Activated CD4-positive, alpha-beta T cell treated with anti-CD3 and anti-CD28 coated beads for 24 hours (primary cell): Measurements from ENCODE around the gene XBP1.
A peak's percentile ranks its signal among the peaks of the same experiment; 100 is the strongest.
"Not testable (repeated sequence)": the region's sequence is repeated elsewhere in the genome, so short reads cannot be mapped to it uniquely, and the experiment has no call there.

Experiments
- DNase-seq, 2 donors: peaks; one replicate each; pipeline ENCODE4 v3.0.0-alpha.2; 2020; ENCODE audit warnings: low read depth in 2 of 2

The XBP1 gene

DNA sequence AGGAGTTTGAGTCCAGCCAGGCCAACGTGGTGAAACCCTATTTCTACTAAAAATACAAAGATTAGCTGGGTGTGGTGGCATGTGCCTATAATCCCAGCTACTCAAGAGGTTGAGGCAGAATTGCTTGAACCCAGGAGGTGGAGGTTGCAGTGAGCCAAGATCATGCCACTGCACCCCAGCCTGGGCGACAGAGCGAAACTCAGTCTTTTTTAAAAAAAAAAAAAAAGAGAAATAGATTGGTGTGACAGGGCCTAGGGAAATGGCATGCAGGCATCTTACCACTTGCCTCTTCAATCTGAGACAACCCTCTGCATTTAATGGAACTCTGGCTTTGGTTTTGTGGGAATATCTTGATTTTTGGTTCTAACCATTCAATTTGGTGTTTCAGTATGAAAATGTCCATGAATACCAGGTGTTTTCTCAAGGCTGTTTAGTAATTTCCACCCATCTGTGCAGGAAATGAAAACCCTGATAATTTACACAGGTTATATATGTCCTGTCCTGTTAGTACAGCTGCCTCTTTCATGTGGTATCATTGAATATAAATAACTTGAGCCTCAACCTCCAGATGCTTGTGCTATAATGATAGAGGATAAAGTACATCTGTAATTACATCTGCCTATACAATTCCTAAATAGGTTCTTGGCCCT is 8.4 kb downstream of the XBP1 start:
- no peak for DNase-seq

DNA sequence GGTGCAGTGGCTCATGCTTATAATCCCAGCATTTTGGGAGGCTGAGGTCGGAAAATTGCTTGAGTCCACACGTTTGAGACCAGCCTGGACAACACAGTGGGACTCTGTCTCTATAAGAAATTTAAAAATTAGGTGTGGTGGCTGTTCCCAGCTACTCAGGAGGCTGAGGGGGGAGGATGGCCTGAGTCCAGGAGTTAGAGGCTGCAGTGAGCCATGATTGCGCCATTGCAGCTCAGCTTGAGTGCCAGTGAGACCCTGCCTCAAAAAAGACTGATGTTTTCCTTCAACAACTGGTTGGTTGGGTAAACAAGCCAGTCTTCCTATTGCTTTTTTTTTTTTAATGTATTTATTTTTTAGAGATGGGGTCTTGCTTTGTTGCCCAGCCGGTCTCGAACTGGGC is 9.2 kb downstream of the XBP1 start:
- no peak for DNase-seq

- DNase-seq: no peak
Measured at GRCh38 chr22:28788601-28789000, 11.8 kb downstream of the XBP1 start.

DNA sequence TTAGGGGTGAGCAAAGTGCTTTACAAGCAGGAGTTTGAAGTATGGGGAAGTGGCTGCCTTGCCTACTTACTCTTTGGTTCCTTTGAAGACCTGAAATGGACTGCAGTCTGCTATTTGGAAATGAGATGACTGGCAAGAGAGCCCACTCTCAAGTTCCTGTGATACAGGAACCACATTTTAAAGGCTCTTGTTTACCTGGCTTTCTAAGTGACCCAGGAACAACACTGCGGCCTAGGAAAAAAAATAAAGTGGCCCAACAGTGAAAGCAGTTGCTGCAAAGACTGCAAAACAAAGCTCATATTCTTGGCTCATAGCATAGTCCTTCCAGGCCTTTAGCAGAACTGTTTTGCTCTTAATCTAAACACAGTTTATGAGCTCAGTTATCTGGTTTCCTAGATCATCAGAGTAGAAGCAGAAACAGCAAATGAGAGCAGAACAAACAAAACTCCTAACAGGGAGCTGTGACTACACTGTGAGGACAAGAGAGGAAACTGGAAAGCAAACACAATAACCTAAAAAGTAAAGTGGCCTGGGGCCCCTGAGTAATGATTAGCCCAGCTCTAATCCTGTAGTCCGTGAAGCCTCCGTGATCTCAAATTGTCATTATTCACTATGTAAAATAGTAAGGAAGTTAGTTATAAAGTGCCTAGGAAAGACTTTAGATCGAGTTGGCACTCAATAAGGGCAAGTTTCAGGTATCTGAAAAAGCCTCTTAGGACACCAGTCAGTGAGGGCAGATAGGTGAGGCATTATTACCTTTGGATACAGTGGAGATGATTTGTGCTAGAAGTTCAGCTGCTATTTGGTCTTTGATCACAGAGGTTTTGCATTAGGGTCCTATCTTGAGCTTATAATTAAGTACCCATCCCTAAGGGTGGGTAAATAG is 16.3 kb downstream of the XBP1 start:
- DNase-seq: no peak

- no peak for DNase-seq
Measured at GRCh38 chr22:28780296-28780695, 20.1 kb downstream of the XBP1 start.

GRCh38 chr22:28779833-28780232 is 20.5 kb downstream of the XBP1 start:
- no peak for DNase-seq

GRCh38 chr22:28774378-28774777 is 26.0 kb downstream of the XBP1 start:
- no peak for DNase-seq

DNA sequence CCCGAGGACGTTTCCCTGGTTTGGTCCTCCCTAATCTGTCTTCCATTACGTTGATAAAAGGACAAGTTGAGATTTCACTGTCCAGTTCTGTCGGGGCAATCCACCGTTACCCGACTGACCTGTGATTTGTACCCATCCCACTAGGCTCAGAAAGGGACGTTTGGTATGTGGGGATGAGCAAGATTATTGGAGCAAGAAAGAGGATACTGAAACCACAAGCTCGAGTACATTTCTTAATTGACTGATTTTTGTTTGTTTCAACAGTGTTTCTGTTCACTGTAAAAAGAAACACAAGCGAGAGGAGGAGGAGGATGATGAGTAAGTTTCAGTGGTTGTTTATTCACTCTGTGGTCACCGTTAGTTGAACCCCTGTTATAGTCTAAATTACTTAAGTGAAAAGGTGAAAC is 26.9 kb downstream of the XBP1 start:
- DNase-seq: no peak

GRCh38 chr22:28772633-28773460 is 27.5 kb downstream of the XBP1 start, which contains the start of gene CCDC117:
Gene CCDC117, plus strand, starts transcription at chr22:28772695. Its CDS starts 155 bp downstream, at chr22:28772850.
- peak; percentile 85 to 90 for DNase-seq

DNA sequence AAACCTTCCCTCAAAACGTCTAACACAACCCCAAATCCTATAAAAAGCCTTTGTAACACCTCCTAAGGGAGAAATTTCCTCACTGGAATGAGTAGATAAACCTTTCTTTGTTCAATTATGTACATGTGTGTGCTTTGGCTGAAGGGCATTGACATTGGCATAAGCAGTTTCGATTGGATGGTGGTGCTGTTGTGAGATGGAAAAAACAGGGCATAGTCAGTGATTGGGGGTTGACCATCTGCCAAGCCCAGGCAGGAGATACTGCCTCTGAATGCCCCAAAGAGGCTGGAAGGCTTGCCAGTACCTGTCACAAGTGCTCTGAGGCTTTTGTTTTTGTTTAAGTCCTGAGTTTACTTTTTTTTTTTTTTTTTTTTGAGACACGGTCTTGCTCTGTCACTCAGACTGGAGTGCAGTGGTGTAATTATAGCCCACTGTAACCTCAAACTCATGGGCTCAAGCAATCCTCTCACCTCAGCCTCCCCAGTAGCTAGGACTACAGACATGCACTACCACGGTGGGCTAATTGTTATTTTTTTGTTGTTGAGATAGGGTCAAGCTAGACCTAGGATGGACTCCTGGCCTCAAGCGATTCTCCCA is 29.1 kb downstream of the XBP1 start:
- no peak for DNase-seq

- DNase-seq: no peak
Measured at GRCh38 chr22:28769394-28770085, 30.8 kb downstream of the XBP1 start.

GRCh38 chr22:28768701-28769393 is 31.5 kb downstream of the XBP1 start:
- DNase-seq: no peak

GRCh38 chr22:28766628-28767027 is 33.7 kb downstream of the XBP1 start:
- DNase-seq: no peak

GRCh38 chr22:28762000-28762399 is 38.4 kb downstream of the XBP1 start:
- not testable (repeated sequence) for DNase-seq

DNA sequence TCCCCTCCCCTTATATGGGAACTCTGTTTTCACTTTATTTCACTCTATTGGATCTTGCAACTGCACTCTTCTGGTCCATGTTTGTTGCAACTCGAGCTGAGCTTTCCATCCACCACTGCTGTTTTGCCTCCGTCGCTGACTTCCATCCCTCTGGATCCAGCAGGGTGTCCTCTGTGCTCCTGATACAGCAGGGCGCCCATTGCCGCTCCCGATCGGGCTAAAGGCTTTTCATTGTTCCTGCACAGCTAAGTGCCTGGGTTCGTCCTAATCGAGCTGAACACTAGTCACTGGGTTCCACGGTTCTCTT is 39.0 kb downstream of the XBP1 start:
- DNase-seq: no peak

GRCh38 chr22:28759861-28760560 is 40.4 kb downstream of the XBP1 start:
- no peak for DNase-seq

GRCh38 chr22:28754512-28754911 is 45.9 kb downstream of the XBP1 start:
- not testable (repeated sequence) for DNase-seq

- no peak for DNase-seq
Measured at GRCh38 chr22:28750471-28750881, 49.9 kb downstream of the XBP1 start.
